GM21381 (cell line): ENCODE data around the gene GSTM5.
"Not testable (repeated sequence)": the region's sequence is repeated elsewhere in the genome, so short reads cannot be mapped to it uniquely, and the experiment has no call there.

Source experiments
- ATAC-seq: cut with Tn5 transposase; IDR thresholded peaks from one replicate; pipeline ENCODE4 v1.9.1; 2021; ENCODE audit warnings: mild to moderate bottlenecking, moderate library complexity; ENCODE audit not compliant: unreplicated experiment

Gene GSTM5

DNA sequence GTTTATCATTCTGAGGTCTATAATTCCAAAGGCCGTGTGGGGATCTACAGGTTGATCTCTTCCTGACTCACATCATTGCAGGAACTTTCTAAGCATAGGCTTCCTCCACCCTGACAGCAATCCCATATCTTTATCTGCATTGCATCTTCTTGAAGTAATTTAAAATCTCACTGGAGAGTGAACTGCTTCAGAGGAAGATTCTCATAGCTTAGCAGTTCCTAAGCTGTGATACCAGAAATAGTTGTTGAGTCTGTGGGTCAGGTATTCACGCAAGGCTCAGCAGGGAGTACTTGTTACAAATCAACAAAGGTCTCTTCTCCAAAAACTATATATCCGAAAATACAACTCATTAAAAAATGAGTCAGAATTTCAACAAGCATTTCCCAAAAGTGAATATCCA, 16.9 kb upstream of the GSTM5 start:
- ATAC-seq, result not testable (repeated sequence)

DNA sequence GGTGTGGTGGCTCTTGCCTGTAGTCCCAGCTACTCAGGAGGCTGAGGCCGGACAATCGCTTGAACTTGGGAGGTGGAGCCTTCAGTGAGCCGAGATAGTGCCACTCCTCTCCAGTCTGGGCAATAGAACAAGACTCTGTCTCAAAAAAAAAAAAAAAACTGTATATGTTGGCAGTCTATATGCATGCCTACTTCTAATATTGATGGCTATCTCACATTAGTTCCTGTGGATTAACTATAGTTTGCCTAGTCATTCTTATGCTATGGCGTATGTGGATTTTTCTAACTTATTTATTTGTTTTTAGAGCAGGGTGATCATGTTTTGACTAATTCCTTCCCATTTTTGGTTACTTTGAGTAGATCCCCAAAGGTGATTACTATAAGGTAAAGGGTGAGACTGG, 15.0 kb upstream of the GSTM5 start:
- ATAC-seq, result no peak

DNA sequence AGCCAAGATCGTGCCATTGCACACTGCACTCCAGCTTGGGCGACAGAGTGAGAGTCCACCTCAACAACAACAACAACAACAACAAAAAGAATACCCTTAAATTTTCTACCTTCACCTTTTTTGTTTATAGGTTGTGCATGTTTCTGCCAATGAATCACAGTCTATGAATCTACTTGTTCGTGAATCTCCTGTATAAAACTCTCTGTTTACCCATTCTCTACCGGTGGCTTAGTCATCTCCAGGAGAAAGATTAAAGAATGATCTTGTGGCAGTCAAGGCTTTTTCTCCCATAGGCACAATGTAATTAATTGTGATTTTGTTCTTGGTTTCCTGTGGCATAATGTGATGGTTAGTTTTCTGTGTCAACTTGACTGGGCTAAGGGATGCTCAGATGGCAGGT, 14.2 kb upstream of the GSTM5 start:
- not testable (repeated sequence) for ATAC-seq

DNA sequence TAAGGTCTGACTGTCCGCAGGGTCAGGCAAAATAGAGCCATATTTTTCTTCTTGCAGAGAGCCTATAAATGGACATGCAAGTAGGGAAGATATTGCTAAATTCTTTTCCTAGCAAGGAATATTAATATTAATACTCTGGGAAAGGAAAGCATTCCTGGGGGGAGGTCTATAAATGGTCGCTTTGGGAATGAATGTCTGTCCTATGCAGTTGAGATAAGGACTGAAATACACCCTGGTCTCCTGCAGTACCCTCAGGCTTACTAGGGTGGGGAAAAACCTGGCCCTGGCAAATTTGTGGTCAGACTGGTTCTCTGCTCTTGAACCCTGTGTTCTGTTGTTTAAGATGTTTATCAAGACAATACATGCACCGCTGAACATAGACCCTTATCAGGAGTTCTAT, 9.1 kb upstream of the GSTM5 start:
- not testable (repeated sequence) for ATAC-seq

DNA sequence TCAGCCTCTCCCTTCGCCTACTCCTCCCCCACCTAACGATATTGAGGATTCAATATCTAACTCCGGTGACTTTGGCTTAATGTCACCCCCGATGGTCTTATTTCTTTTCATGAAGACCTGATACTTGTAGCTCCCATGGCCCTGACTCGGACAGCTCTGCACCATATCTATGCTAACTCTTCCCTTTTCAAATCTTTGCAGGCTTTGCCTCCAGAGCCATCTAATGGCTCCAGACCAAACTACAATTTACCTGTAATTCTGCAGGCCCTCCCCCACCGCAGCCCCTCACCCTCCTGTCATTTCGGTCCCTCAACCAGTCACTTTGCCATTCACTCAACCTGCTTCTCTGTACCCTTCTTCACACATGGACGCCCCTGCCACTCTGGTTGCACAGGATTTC, 7.9 kb upstream of the GSTM5 start:
- ATAC-seq, result no peak

DNA sequence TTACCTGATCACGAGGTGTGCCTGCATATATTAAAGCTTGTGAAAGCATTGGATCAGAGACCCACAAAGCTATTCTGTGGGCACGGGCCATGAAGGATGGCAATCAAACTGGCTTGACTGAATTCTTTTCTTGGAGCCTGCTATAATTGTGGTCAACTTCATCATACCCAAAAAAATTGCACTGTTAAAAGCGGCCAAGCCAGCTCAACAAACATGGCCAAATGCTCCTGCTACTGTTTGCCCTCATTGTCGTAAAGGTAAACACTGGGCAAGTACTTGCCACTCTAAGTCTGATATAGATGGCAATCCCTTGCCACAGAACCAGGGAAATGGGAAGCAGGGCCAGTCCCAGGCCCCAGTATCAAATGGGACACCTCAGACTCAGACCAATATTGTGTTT, 6.6 kb upstream of the GSTM5 start:
- no peak for ATAC-seq

DNA sequence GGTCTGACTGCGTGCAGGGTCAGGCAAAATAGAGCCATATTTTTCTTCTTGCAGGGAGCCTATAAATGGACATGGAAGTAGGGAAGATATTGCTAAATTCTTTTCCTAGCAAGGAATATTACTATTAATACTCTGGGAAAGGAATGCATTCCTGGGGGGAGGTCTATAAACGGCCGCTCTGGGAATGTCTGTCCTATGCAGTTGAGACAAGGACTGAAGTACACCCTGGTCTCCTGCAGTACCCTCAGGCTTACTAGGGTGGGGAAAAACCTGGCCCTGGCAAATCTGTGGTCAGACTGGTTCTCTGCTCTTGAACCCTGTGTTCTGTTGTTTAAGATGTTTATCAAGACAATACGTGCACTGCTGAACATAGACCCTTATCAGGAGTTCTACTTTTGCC, 3.1 kb upstream of the GSTM5 start:
- not testable (repeated sequence) for ATAC-seq

DNA sequence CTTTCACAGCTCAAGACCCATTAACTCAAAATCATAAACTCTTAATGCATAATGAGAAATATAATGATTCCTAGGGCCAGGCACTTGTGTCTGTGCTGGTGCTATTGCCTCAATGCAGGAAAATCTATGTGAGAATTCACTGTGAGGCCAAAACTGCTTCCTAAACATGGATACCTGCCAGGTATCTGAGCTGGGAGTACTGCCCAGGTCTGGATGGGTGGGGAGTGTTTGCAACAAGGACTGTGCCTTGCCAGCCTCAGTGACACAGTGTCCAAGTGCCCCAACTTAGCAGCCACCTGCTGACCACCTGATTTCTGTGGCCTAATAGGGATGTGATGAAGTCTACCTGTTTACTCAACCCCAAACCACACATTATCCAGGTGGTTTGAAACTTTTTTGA, 2.2 kb upstream of the GSTM5 start:
- not testable (repeated sequence) for ATAC-seq

DNA sequence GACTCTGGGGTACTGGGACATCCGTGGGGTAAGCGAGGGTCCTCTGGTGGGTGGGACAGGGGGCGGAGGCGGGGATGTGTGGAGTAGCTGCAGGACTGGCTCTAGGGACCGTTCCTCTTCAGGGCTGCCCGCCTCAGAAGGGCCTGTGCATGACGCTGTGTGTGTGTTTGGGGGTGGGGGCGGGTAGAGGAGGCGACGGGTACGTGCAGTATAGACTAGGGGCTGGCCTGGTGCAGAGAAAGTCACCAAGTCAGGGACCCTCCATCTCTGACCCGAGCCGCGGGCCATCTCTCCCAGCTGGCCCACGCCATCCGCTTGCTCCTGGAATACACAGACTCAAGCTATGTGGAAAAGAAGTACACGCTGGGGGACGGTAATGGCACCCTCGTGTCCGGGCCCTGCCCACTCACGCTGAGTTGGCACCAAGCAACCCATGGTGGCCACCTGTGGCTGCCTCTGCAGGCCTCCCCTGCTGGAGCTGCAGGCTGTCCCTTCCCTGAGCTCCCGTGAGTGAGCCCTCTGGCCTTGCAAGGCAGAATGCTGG, 342 bp downstream of the GSTM5 start:
- ATAC-seq, result no peak

DNA sequence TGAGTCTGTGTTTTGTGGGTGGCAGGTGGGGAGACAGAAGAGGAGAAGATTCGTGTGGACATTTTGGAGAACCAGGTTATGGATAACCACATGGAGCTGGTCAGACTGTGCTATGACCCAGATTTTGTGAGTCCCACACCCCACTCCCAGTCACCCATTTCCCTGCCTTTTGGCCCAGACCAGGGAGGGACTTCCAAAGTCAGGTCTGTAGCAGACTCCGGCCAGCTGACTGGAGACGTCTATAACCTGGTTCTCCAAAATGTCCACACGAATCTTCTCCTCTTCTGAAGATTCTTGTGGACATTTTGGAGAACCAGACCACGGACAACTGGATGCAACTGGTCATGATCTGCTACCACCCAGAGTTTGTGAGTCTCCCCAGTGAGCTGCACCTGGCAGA, 1.6 kb downstream of the GSTM5 start:
- no peak for ATAC-seq

DNA sequence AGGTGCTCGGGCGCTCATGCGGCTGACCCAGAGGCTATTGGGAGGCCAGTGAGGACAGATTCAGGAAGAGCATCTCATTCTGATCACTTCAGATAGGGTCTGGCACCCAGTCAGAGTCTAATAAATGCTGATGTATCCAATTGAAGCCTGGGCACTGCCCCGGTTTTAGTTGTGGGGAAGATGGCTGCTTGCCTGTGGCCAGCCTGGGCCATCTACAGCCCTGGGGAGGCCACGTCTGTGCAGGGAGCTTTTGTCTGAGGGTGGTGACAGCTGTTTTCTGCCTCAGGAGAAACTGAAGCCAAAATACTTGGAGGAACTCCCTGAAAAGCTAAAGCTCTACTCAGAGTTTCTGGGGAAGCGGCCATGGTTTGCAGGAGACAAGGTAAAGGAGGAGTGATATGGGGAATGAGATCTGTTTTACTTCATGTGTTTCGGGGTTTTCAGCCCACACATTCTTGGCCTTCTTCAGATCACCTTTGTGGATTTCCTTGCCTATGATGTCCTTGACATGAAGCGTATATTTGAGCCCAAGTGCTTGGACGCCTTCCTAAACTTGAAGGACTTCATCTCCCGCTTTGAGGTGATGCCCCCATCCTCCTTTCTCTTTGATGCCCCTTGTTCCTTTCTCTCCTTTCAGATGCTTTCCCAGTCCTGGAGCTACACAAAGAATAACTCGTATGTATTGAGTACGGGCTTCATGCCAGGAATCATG, 2.8 kb downstream of the GSTM5 start:
- no peak for ATAC-seq

DNA sequence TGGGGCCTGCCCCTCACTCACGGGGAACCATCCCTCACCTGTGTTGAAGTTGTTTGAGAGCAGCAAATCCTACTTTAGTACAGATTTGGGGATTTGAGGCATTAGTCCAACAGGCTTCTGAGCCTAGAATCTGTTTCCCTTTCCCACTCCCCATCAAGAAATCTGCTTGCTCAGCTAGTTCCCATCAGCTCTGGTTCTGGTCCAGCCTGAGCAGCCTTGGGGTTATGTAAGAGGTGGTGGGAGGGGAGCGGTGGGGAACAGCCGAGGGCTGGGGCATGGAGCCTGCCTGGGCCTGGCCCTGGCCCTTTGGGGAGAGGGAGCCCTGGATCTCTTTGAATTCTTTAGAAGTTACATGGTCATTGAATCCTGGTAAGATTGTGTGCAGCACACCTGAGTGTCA, 4.1 kb downstream of the GSTM5 start:
- ATAC-seq, result no peak

DNA sequence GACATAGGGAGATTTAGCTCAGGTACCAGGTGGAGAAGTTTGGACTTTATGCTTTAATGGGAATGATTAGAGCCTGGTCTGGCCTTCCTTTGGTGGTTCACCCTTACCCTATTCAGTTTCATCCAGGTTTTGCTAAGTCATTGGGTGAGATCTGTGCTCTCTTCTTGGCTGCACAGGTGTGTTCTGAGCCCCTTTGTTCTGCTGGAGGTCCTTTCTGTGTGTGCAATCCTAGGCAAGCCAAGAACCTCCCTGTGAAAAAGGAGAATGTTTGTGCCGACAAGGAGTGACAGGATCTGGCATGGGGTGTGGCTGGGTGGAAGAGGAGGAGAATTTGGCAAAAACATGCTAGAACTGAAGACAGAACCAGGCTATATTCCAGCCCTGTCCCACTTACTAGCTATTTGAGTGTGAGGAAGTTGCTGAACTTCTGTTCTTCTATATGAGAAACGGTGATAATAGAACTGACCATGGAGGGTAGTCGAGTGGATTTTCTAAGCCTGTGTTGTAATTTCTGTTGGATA, 4.6 kb downstream of the GSTM5 start:
- no peak for ATAC-seq

DNA sequence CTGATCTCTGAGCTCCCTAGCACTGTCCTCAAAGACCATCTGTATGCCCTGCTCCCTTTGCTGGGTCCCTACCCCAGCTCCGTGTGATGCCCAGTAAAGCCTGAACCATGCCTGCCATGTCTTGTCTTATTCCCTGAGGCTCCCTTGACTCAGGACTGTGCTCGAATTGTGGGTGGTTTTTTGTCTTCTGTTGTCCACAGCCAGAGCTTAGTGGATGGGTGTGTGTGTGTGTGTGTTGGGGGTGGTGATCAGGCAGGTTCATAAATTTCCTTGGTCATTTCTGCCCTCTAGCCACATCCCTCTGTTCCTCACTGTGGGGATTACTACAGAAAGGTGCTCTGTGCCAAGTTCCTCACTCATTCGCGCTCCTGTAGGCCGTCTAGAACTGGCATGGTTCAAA, 5.7 kb downstream of the GSTM5 start:
- ATAC-seq, result no peak

DNA sequence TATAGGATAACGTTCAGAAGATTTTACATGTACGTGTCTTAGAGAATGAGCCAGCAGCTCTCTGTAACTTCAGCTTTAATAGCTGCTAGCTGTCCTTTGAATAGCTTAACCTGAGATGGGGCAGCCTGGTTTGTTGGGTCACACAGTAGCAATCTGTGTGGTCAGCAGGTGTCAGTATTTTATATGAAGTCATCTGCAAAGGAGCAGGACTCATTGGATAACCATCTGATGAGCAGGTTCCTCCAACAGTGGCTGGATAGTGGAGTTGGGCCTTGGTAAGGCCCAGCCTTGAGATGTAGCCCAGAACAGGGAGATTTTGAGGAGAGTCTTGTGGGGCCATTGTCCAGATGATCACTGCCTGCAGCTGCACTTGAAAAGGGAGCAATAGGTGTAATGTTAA, 6.4 kb downstream of the GSTM5 start:
- ATAC-seq, result no peak

DNA sequence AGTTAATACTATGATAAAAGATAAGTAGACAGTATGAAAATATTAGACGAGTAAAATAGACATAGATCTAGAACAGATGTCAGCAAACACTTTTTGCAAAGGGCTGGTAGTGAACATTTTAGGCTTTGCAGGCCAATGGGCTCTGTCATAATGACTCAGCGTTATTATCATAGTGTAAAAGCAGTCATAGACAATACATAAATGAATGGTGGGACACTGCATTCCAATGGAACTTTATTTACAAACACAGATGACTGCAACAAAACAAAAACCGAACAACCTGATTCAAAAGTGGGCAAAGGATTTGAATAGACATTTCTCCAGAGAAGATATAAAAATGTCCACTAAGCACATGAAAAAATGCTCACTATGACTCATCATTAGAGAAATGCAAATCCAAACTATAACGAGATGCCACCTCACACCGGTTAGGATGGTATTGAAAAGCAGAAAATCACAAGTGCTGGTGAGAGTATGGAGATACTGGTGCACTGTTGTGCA, 7.3 kb downstream of the GSTM5 start:
- ATAC-seq, result no peak

DNA sequence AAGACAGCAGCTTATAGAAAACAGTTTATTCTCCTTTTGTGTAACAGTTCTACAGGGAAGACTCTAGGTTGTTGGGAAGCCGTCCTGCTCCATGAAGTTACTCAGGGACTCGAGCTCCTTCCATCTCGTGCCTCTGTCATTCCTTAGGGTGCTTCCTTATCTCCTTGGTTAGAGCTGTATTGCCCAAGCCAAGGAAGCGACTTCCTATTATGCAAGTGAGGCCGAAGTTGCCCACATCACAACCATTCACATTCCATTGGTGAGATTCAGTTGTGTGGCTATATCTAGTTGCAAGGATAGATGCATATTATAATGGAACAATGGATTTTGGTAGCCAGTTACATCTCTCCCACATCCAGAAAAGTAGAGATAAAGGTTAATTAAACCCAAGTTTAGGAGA, 9.0 kb downstream of the GSTM5 start:
- no peak for ATAC-seq

DNA sequence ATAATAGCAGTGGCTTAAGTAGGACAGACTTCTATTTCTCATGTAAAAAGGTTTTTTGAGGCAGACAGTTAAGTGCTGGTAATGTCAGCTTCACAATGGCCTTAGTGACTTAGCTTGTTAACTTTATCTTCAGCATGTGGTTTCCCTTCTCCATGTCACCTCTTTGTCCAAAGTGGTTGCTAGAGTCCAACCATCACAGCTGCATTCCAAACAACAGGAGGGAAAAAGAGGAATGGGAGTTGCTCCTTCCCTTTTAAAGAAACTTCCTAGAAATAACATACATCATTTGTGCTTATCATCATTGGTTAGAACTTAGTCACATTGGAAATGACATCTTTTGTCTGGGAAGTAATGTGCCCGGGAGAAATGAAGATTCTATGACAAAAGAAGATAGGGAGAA, 9.9 kb downstream of the GSTM5 start:
- ATAC-seq, result no peak

DNA sequence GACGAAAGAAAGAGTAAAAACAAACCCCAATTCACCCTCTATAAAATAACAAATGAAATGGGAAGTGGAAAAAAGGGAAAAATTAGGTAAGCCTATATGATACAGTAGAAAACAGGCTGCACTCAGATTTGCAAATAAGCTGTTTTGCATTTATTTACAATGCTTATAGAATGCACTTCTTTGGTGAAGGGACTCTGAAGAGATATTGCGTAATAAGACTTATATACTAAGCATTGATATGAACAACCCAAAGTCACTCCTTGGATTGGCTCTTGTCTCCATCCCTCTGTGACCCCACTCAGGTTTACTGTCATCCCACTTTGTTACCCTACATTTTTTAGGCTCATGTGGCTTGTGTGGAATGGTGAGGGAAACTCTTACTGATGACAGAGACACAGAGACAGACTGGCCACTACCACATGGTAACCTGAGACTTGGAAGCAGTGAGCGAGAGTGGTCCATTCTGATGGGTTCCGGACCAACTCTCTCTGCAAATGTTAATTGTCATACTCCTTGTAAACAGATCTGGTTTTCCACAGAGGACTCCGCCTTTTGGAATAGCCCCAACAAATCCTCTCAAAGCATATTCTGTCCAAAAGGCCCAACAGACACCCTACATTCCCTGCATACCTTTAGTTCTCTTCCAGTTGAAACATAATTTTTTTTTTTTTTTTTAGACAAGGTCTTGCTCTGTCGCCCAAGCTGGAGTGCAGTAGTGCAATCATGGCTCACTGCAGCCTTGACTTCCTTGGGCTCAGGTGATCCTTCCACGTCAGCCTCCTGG, 11.0 kb downstream of the GSTM5 start:
- no peak for ATAC-seq

DNA sequence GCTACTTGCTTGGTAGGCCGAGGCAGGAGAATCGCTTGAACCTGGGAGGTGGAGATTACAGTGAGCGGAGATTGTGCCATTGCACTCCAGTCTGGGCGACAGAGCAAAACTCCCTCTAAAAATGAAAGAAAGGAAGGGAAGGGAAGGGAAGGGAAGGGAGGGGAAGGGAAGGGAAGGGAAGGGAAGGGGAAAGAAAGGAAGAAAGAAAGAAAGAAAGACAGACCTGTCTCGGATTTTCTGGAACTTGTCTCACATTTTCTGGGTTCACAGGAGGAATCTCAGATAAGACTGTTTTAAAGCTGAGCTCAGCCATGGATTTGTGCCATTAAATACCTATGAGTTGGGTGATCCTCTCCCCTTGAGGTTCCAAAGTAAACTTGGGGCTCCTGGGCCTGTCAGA, 12.9 kb downstream of the GSTM5 start:
- ATAC-seq, result no peak

DNA sequence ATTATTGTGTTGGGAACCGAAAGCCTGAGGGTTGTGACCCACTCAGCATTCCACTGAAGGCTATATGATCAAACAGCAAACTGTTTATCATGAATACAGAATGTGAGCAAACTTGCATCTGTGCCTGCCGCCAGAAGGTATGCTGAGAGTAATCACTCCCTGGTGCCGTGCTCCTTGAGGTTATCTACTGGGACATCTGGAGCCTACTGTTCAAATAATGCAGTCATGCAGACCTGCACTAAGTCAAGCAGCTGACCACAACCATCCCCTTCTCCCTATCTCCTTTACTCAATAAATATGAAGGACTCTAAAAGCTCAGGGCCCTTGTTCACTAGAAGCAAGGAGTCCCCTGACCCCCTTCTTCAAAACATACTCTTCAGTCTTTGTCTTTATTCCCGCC, 13.5 kb downstream of the GSTM5 start:
- ATAC-seq, result no peak

DNA sequence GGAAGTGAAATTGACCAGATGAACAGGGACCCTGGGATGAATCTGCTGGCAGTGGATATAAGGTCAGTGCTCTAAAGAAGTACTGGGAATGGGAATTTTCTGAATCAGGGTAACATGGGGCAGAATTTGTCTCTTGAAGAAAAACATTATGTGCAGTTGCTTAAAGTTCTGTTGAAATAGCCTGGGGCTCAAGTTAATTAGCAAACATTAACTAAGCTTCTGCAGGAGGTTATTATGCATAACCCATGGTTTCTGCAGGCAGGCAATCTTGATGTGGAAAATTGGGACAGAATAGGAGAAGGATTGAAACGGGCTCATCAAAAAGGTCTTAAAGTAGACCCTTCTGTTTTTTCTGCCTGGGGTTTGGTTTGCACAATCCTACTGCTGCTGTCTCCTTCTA, 14.0 kb downstream of the GSTM5 start:
- no peak for ATAC-seq
